Activated CD4-positive, alpha-beta T cell treated with anti-CD3 and anti-CD28 coated beads for 4 hours (primary cell): ENCODE measurements around the gene KCNJ13.

Experiments used
- DNase-seq, 2 donors: peaks; one replicate each; pipeline ENCODE4 v3.0.0-alpha.2; 2020

Gene KCNJ13

DNA sequence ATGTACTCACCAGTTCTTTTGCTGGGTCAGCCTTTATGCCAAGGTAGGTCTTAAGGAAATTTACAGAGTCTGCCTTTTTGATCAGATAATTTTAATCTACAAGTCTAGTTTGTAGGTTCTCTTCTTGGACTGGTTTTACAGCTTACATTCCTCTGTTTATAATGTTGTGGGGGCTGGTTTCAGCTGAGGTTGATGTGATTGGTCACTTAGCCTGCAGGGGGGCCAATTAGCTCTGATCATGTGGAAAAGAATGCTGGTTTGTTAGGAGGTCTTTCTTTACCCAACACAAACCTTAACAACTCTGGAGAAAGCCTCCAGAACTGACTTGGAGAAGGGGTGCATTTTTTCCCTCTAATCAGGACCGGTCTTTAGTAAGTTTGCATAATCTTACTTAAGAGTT is at the start of gene KCNJ13:
KCNJ13 (minus strand) TSS at position 131 of the 400 bp plus-strand sequence. CDS start 5,203 bp downstream, outside the sequence.
- no peak for DNase-seq

DNA sequence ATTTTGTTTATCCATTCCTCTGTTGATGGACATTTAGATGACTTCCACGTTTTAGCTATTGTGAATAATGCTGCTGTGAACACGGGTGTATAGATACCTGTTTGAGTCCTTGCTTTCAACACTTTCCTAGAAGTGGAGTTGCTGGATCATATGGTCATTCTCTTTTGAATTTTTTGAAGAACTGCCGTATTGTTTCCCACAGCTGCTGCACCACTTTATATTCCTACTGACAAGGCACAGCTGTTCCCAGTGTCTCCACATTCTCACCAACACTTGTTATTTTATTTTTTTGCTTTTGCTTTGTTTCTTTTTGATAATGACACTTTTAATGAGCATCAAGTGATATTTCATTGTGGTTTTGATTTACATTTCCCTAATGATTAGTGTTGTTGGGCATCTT is 41.4 kb upstream of the KCNJ13 start:
- no peak for DNase-seq

DNA sequence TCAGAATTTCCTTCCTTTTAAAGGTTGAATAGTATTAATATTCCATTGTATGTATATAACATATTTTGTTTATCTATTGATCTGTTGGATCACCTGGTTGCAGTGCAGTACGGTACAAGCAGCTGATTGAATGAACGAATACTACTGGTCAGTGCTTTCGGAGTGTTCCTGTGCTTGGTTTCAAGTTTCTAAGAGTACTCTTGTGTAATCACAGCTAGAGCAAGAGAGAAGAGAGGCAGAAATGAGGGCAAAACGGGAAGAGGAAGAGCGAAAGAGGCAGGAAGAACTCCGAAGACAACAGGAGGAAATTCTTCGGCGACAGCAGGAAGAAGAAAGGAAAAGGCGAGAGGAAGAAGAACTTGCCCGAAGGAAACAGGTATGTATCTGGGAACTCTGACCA is 40.3 kb upstream of the KCNJ13 start:
- DNase-seq: no peak

DNA sequence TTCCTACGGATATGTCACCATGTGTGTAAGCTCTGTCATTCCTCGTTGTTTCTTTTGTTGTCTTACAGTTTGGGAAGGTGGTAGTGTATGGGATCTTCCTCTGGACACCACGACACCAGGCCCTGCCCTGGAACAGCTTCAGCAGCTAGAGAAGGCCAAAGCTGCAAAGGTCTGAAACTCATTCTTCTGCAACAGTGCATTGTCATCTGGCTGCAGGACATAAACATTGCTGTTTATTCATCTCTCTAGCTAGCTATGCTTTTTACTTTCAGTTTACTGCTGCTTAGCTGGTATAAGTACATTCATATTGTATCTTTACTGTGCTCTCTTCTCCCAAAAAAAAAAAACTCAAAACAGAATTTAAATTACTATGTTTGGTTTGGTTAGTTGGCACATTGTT is 39.2 kb upstream of the KCNJ13 start:
- DNase-seq: no peak

DNA sequence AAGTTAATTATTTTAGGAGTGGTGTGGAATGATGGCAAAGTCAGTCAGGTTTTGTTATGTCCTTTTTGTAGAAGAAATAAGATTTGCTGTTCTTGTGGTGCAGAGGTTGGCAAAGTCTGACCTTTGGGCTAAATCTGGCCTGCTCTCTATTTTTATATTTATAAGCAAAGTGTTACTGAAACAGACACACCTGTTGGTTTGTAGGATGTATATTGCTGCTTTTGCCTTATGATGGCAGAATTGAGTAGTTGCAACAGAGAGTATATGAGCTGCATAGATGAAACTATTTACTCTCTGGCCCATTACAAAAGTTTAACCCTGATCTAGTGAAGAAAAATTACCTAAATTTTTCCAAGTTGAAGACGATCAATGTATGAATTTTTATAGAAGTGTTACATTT is 34.1 kb upstream of the KCNJ13 start:
- DNase-seq: no peak

DNA sequence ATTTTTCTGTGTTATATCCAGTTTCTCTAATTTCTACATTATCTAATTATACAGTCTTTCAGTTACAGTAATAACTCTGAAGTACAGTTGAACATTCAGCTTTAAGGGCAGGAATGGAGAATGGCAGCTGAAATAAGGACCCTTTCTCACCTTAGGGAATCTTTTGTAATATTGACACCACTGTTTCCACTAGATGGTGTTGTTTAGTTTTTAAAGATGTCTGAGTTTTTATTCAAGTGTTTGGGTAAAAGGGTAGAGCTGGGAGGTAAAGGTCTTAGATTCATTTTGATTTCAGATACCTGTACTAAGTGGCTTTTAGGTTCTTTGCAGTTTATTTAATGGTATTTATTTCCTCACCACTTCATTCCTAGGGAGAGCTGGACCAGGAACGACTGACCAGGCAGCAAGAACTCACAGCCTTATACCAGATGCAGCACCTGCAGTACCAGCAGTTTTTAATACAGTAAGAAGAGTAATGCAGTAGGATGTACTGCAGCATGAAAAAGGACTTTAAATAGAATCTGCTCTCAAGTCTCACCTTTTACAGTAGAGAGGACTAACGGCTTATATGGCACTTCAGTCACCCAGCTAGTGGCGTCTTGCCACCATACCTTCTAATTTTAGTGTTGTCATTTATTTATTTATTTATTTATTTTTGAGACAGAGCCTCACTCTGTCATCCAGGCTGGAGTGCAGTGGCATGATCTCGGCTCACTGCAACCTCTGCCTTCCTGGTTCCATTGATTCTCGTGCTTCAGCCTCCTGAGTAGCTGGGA is 33.2 kb upstream of the KCNJ13 start:
- DNase-seq: no peak

DNA sequence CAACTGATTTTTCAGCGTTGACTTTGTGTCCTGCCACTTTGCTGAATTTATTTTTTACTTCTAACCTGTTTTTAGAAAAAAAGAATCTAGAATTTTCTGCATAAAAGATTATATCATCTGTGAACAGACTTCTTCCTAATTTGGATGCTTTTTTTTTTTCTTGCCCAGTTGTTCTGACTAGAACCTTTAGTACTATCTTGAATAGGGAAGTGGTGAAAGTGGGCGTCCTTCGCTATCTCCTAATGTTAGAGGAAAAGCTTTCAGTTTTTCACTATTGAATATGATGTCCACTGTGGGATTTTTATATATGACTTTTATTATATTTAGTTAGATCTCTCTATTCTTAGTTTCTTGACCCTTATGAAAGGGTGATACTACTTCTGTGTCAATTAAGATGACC is 25.7 kb upstream of the KCNJ13 start:
- DNase-seq: no peak

DNA sequence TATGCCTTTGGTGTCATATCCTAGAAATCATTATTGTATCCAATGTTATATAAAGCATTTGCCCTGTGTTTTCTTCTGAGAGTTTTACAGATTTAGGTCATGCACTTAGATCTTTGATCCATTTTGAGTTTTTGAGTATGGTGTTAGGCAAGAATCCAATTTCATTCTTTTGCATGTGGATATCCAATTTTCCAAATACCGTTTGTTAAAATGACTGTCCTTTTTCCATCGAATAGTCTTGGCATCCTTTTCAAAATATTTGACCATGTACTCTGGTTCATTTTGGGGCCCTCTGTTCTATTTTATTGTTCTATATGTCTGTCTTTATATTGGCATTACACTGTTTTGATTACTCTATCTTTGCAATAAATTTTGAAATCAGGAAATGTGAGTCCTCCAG is 23.8 kb upstream of the KCNJ13 start:
- no peak for DNase-seq

DNA sequence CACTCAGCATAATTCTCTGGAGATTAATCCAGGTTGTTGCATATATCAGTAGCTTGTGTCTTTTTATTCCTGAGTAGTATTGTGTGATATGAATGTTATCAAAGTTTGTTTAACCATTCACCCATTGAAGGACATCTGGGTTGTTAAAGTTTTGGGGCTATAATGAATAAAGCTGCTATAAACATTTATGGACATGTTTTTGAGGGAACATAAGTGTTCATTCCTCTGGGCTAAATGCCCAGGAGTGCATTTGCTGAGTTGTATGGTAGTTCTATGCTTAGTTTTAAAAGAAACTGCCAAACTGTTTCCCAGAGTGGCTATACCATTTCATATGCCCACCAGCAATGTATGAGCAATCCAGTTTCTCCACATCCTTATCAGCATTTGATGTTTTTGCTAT is 21.8 kb upstream of the KCNJ13 start:
- no peak for DNase-seq

DNA sequence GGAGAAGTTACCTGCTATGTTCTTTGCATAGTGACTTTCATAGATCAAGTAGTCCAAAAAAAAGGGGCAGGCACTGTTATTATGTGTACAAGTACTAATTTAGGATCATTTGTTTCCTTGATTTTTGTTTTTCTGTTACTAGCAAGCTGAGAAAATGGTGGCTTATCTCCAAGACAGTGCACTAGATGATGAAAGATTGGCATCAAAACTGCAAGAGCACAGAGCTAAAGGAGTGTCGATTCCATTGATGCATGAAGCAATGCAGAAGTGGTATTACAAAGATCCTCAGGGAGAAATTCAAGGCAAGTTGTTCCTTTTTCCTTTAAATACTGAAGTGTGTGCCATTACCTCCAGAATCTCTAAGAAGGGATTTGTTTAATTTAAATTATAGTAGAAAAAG is 19.6 kb upstream of the KCNJ13 start:
- no peak for DNase-seq

DNA sequence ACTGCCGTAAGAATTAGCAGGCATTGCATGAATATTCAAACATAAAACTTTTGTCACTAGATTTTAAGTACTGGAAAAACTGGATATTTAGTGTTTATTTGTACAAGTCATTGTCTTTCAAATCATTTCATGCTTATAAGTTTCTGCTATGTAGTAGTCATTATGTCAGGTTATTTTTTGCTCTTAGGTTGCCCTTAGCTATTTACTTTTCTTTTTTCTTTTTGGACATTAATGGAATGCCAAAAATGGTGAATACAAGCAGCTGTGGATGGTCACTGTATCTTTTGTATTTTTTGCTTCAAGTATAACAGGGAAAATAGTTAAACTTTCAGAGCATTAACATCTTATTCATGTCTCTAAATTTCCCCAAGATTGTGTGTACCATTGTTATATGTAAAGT is 18.6 kb upstream of the KCNJ13 start:
- DNase-seq: no peak

DNA sequence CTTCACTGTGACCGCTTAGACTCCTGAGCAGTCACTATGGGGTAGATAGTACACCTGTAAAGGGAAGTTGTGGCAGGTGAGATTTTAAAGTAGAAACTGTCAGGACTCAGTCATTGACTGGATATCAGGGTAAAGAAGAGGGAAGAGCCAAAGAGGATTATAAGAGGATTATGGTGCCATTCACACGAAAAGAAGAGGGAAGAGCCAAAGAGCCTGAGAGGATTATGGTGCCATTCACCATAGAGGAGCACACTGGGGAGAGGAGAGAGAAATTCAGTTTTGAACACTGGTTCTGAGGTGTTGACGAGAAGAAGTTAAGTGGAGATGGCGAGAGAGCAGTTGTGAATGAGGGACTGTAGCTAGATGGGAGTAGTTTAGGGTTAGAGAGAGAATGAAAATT is 16.9 kb upstream of the KCNJ13 start:
- DNase-seq: no peak

DNA sequence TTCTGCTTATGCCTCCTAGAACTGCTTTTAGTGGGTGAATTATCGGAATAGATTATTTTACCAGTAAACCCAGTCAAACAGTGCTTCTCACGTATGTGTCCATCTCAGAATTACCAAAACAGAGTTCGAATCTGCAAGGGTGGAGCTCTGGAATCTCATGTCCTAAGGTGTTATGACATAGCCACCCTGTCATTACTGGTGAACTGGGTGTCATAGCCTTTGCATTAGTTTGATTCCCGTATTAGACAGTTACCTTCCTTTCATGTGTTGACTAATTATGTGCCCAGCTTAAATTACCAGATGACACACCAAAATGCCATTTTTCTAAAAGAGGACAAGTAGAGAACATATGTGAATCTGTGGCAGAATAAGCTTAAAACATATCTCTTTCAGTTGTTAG is 15.2 kb upstream of the KCNJ13 start:
- DNase-seq: no peak

DNA sequence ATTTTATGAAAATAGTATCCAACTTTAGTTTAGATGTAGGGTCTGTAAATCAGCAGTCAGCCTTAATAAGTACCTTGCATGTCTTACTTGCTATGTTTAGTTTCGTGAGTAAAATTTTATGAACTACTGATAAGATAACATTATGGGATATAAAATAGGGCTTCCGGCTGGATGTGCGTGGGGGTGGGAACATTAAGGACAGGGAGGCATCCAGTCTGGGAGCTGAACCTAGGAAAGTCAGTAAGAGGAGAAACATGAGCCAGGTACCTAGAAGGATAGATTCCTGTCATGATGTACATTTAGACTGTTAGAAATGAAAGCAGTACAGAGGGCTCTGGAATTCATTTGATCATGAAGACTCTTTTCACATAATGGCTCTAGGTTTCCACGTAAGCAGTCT is 12.7 kb upstream of the KCNJ13 start:
- no peak for DNase-seq

DNA sequence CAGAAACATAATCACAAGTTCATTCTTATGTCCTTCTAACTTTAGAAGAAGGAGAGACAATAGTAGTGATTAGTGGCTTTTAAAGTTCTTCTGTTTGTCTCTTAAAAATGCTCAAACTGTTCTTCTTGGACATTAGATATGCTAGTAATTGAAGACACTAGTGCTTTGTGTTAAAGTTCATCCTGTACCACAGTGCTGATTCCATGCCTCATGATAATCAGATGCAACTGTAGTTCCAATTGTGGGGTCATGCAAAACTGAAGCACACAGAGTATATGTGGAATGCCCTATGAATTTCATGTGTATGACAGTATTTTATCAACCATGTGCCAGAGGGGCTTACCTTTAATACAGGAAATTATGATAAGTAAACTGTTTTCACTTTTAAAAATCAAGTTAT is 11.4 kb upstream of the KCNJ13 start:
- no peak for DNase-seq

DNA sequence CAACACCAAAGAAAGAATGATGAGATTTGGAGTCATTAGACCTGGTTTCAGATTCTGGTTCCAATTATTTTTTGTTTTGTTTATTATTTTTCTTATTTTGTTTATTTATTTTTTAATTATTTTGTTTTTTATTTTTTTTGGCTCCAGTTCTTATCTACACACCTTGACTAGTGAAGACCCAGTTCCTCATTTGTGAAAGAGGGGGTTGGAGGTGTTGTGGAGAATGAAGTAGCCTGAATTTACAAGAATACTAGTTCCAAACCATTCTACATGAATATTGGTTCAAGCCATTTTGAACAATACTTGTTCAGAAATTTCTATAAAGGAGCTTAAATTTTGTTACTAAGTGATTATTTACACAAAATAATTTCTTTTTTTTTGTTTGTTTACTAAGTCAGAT is 6.9 kb upstream of the KCNJ13 start:
- no peak for DNase-seq

DNA sequence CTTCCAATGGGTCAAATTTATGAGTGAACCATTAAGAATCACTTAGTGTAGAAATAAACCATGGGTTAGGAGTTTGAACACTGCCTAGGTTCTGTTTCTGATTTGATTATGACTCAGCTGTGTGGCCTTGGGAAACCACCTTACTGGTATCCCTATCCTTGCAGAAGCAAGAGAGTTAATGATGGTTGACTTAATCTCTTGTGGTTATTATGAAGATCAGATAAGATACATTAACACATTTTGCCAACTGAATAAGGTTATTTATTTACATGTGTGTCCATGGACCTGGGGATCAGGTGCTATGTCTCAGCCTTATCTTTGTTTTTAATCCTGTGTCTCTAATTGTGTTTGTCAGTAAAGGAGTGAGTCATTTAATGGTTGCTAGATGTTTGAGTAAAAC is 5.4 kb upstream of the KCNJ13 start:
- peak; percentile 12 to 28 for DNase-seq

DNA sequence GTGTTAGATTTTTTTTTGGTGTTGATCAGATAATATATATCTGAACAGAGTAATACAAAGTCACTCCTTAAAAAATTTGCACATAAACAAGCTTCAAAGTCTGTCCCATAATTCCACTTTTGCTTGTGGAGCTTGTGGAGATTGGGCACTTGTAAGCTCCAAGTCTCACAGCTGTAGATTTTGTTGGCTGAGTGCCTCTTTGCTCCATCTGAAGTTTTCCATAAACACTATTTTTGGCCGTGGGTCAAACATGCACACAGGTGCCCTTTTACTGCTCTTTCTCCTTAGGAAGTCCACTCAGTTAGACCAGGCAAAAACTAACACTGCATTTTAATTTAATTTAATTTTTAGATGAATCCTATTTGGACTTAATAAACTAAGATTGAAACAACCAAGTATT is 3.6 kb upstream of the KCNJ13 start:
- DNase-seq: no peak

DNA sequence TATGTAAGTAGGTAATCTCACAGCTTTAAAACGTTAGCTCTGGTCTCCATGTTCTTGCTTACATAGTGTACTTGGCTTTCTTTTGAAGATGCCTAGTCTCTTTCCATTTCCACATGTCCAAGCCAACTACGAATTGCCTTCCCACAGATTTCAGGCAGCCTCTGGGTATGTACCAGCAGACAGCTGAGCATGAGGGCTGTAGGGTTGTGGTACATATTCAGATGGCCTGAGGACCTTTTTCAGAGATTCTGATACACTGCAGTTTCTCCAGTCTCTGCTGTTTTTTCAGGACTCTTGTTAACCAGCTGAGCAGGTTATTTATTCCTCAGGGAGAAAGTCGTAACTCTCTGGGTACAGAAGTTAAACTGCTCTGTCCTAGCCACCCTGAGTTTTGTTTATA is 3.1 kb upstream of the KCNJ13 start:
- no peak for DNase-seq

DNA sequence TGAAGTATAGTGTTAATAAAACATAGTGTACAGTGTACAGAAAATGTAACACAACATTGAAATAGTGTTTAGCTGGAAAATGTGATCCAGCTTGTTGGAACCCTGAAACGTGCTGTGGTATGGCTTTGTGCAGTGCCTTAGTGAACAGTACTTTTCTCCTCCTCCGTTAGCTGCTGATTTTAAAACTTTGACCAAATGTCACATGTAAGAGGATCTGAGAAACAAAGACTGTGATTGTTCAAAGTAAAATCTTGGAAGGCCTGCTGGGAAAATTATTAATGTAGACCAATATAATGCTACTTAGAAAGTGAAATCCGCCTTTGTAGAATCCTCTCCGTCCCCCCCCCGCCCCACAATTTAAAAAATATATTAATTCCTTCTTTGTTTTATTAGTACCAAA is 911 bp upstream of the KCNJ13 start:
- no peak for DNase-seq

DNA sequence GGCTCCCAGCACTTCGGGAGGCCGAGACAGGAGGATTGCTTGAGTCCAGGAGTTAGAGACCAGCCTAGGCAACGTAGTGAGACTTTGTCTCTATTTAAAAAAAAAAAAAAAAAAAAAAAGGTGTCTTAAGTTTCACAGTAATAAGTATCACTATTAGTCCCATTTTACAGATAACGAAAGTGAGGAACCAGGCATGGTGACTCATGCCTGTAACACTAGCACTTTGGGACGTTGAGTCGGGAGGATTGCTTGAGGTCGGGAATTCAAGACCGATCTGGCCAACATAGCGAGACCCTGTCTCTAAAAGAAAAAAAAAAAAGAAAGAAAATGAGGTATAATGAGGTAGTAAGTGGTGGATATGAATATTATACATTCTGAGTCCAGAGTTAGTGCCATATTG is 2.5 kb downstream of the KCNJ13 start:
- DNase-seq: no peak

DNA sequence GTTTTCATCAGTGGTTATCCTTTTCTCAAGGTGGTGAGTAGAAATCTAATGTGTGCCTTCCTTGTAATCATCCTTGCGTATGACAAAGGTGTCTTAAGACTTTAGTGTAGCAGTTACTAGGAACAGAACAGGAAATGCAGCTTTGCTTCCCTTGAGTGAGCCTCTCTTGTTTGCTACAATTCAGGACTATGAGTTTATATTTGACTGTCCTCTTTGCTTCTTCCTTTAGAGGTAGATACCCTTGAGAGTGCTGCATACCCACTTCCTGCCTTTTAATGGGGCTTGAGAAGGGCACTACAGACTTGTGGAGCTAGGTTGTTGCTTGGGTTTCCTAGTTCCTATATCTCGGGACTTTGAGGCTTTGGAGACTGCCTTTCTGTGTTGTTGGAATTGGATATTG is 3.8 kb downstream of the KCNJ13 start:
- no peak for DNase-seq

DNA sequence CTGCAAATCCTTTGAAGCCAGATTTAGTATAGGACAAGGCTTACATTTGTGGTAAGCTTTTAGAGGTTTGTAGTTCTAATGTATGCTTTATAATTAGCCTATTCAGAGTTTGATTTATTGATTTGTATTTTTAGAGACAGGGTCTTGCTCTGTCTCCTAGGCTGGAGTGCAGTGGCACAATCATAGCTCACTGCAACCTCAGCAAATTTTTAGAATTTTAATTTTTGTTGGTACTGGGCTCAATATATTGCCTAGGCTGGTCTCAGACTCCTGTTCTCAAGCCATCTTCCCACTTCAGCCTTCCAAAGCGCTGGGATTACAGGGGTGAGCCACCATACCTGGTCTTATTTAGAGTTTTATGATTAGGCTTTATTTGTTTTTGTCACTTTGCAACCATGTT is 4.5 kb downstream of the KCNJ13 start:
- DNase-seq: no peak

DNA sequence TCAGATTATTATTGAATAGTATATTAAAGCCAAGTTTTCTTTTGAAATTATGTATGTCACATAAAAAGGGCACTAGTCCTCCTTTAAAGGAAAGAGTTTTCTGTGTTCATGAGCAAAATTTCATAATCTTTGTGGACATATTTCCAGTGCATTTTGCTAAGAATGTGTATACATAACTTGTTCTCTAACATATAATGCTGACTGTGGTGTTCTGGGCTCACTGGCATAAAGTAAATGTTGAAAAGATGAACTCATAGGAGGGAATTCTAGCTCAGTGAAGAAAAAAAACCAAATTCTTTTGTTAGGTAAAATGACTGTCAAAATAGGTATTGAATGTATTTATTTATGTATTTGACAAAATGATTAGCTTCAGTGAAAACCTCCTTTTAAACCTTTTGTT is 6.2 kb downstream of the KCNJ13 start:
- DNase-seq: no peak

DNA sequence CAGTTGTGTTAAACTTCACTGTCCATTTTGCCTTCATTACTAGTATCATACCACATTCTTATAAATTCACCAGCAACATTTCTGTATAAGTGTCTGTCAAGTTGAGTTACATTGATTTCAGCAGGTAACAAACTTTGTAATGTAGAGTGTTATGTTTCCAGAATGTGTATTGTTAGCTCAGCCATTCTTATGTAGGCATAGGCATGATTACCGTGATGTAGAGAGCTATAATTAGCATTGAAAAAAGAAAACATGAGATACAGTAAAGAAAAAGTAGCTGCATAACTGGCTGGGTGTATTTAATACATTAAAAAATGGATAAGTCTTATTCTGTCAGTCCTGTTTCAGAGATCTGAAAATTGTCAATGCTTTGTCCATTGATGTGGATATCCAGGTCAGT is 8.5 kb downstream of the KCNJ13 start:
- DNase-seq: no peak
